ENCODE data around the gene GABRR3. TPM values are rescaled to one million over a fixed set of nuclear protein-coding genes. Genes with fewer than 3 reads are reported as not detected.

GABRR3 gene
- total RNA-seq, 1 donor from 2014 or later = not detected

- H3K27ac Mint-ChIP-seq (ENCODE audit: unreplicated experiment) = no peak overlapping the region
These were observed 2.2 kb downstream of the GABRR3 start for GRCh38 chr3:98032904-98033303.

DNA sequence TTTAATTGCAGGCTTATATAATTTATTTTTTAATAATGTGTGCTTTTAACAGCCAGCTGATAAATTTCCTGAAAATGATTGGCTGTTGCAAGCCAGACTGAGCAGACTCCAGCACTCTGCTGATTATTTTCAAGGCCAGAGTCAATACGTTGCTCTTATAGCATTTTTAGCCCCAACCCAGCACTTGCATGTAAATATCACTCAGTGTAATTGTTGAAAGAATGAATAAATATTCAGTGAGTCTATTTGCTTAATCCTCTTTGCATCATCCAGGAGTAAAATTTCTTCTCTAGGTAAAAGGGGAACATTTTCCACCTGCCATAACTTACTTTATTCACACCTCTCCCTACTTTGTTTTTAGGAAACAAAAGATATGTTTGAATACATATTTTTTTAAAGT, 2.9 kb downstream of the GABRR3 start:
- TF ChIP-seq, protein P1, sequence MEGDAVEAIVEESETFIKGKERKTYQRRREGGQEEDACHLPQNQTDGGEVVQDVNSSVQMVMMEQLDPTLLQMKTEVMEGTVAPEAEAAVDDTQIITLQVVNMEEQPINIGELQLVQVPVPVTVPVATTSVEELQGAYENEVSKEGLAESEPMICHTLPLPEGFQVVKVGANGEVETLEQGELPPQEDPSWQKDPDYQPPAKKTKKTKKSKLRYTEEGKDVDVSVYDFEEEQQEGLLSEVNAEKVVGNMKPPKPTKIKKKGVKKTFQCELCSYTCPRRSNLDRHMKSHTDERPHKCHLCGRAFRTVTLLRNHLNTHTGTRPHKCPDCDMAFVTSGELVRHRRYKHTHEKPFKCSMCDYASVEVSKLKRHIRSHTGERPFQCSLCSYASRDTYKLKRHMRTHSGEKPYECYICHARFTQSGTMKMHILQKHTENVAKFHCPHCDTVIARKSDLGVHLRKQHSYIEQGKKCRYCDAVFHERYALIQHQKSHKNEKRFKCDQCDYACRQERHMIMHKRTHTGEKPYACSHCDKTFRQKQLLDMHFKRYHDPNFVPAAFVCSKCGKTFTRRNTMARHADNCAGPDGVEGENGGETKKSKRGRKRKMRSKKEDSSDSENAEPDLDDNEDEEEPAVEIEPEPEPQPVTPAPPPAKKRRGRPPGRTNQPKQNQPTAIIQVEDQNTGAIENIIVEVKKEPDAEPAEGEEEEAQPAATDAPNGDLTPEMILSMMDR (IDR thresholded peaks at IDR 0.05; ENCODE audit: unreplicated experiment) = no peak
- Mint-ChIP-seq H3K27me3 (ENCODE audit: unreplicated experiment) (no peaks in the 10 kb centered on the region), H3K4me1 (ENCODE audit: unreplicated experiment) (peaks cover 5% of the 10 kb centered on the region), H3K9me3 (ENCODE audit: unreplicated experiment) (no peaks in the 10 kb centered on the region), H3K36me3 (ENCODE audit: low read depth, unreplicated experiment) (no peaks in the 10 kb centered on the region), H3K4me3 (ENCODE audit: unreplicated experiment) (no peak overlapping the region), H3K27ac (ENCODE audit: unreplicated experiment) (no peak overlapping the region)
- no peak for DNase-seq (ENCODE audit: low spot score)

More at GRCh38 chr3:98032904-98033303, 2.2 kb downstream of the GABRR3 start:
- Mint-ChIP-seq H3K36me3 (ENCODE audit: low read depth, unreplicated experiment) (no peaks in the 10 kb centered on the region), H3K9me3 (ENCODE audit: unreplicated experiment) (no peaks in the 10 kb centered on the region), H3K27me3 (ENCODE audit: unreplicated experiment) (no peaks in the 10 kb centered on the region), H3K4me3 (ENCODE audit: unreplicated experiment) (no peak overlapping the region), H3K4me1 (ENCODE audit: unreplicated experiment) (peaks cover 5% of the 10 kb centered on the region)
- no peak for DNase-seq (ENCODE audit: low spot score)
- TF ChIP-seq, protein P1 (IDR thresholded peaks at IDR 0.05; ENCODE audit: unreplicated experiment) = no peak

- no peaks in the 10 kb centered on the region for H3K27me3 Mint-ChIP-seq (ENCODE audit: unreplicated experiment)
- peaks cover 8% of the 10 kb centered on the region for H3K4me1 Mint-ChIP-seq (ENCODE audit: unreplicated experiment)
- H3K4me3 Mint-ChIP-seq (ENCODE audit: unreplicated experiment) = no peak overlapping the region
- H3K9me3 Mint-ChIP-seq (ENCODE audit: unreplicated experiment) = no peaks in the 10 kb centered on the region
- no peaks in the 10 kb centered on the region for H3K36me3 Mint-ChIP-seq (ENCODE audit: low read depth, unreplicated experiment)
- H3K27ac Mint-ChIP-seq (ENCODE audit: unreplicated experiment) = no peak overlapping the region
- TF ChIP-seq, protein P1 (IDR thresholded peaks at IDR 0.05; ENCODE audit: unreplicated experiment) = no peak
- DNase-seq (ENCODE audit: low spot score) = no peak
These were observed 6.0 kb downstream of the GABRR3 start for GRCh38 chr3:98029083-98029482.

DNA sequence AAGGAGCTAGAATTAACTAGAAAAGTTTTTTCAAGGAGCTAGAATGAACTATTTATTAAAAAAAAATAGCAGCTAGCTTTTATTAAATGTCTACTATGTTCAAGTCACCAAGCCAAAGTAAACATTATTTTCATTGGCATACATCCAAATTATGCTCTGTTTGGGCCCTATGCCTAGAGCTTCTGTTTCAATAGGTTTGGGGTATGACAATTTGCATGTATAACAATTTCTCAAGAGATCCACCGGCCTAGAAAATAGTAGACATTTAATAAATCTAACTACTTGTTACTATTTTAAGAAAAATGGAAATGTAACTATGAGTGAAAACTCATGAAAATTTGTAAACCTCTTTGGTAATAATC, 8.0 kb downstream of the GABRR3 start:
- no peak for DNase-seq (ENCODE audit: low spot score)
- Mint-ChIP-seq H3K27me3 (ENCODE audit: unreplicated experiment) (no peaks in the 10 kb centered on the region), H3K36me3 (ENCODE audit: low read depth, unreplicated experiment) (no peaks in the 10 kb centered on the region), H3K9me3 (ENCODE audit: unreplicated experiment) (no peaks in the 10 kb centered on the region), H3K4me3 (ENCODE audit: unreplicated experiment) (no peak overlapping the region), H3K4me1 (ENCODE audit: unreplicated experiment) (peaks cover 8% of the 10 kb centered on the region), H3K27ac (ENCODE audit: unreplicated experiment) (no peak overlapping the region)
- TF ChIP-seq, protein P1 (IDR thresholded peaks at IDR 0.05; ENCODE audit: unreplicated experiment) = no peak

GRCh38 chr3:98026425-98027084, 8.6 kb downstream of the GABRR3 start:
- Mint-ChIP-seq H3K27me3 (ENCODE audit: unreplicated experiment) (no peaks in the 10 kb centered on the region), H3K36me3 (ENCODE audit: low read depth, unreplicated experiment) (no peaks in the 10 kb centered on the region), H3K27ac (ENCODE audit: unreplicated experiment) (no peak overlapping the region), H3K4me3 (ENCODE audit: unreplicated experiment) (no peak overlapping the region), H3K9me3 (ENCODE audit: unreplicated experiment) (no peaks in the 10 kb centered on the region), H3K4me1 (ENCODE audit: unreplicated experiment) (peaks cover 8% of the 10 kb centered on the region)
- TF ChIP-seq, protein P1 (IDR thresholded peaks at IDR 0.05; ENCODE audit: unreplicated experiment) = no peak
- DNase-seq (ENCODE audit: low spot score) = no peak
